Measurements from ENCODE around the gene LPAR1.

DNA sequence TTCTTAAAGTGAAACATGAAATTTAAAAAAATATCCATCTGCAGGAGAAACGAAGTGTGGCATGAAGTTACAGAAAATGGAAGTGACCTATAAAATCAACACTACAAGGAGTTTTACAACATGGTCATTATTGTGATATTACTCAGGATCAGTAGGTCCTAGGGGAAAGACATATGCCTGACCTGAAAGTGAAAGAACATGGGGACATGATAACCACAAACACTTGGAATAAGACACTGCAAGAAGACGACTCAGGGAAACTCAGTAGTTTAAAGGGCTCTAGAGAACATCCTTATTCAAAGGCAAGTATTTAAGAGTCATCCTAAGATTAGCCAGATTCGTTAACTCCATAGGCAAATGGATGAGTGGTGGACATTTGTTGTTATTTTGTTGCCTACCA is 19.9 kb upstream of the LPAR1 start:
- TF ChIP-seq, protein P1, sequence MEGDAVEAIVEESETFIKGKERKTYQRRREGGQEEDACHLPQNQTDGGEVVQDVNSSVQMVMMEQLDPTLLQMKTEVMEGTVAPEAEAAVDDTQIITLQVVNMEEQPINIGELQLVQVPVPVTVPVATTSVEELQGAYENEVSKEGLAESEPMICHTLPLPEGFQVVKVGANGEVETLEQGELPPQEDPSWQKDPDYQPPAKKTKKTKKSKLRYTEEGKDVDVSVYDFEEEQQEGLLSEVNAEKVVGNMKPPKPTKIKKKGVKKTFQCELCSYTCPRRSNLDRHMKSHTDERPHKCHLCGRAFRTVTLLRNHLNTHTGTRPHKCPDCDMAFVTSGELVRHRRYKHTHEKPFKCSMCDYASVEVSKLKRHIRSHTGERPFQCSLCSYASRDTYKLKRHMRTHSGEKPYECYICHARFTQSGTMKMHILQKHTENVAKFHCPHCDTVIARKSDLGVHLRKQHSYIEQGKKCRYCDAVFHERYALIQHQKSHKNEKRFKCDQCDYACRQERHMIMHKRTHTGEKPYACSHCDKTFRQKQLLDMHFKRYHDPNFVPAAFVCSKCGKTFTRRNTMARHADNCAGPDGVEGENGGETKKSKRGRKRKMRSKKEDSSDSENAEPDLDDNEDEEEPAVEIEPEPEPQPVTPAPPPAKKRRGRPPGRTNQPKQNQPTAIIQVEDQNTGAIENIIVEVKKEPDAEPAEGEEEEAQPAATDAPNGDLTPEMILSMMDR (IDR thresholded peaks at IDR 0.05) = no peak
- TF ChIP-seq EZH2 (IDR thresholded peaks at IDR 0.05; ENCODE audit: borderline replicate concordance, insufficient read depth, low read depth, low read length, poor library complexity, severe bottlenecking) = no peak

Measured in B cell (primary cell).